Neuron (in vitro differentiated cells): ENCODE data around the gene MRGPRD.

Source experiments
- H2AFZ ChIP-seq: one replicate; pipeline ENCODE4 v1.6.1; 2013; ENCODE audit warnings: low read depth, mild to moderate bottlenecking, inconsistent platforms, low read length, moderate library complexity
- H3K27me3 ChIP-seq: one replicate; pipeline ENCODE4 v1.6.1; 2013; ENCODE audit warnings: low read length; ENCODE audit not compliant: insufficient read depth
- H3K36me3 ChIP-seq: one replicate; pipeline ENCODE4 v1.6.1; 2013; ENCODE audit warnings: low read length; ENCODE audit not compliant: insufficient read depth
- H3K4me1 ChIP-seq: one replicate; pipeline ENCODE4 v1.6.1; 2013; ENCODE audit warnings: low read length; ENCODE audit not compliant: insufficient read depth
- H3K4me3 ChIP-seq: 2 replicates; pipeline ENCODE4 v1.5.1; 2013; ENCODE audit warnings: mild to moderate bottlenecking, low read length, moderate library complexity
- H3K9me3 ChIP-seq: one replicate; pipeline ENCODE4 v1.6.1; 2013; ENCODE audit warnings: low read length

Gene MRGPRD

GRCh38 chr11:68963779-68964178 is 17.0 kb downstream of the MRGPRD start:
- Histone ChIP-seq H3K9me3 (peaks cover 10% of the 10 kb centered on the region), H2AFZ (no peak overlapping the region), H3K4me3 (no peak overlapping the region), H3K4me1 (peaks cover 3% of the 10 kb centered on the region), H3K27me3 (no peaks in the 10 kb centered on the region), H3K36me3 (no peaks in the 10 kb centered on the region)

DNA sequence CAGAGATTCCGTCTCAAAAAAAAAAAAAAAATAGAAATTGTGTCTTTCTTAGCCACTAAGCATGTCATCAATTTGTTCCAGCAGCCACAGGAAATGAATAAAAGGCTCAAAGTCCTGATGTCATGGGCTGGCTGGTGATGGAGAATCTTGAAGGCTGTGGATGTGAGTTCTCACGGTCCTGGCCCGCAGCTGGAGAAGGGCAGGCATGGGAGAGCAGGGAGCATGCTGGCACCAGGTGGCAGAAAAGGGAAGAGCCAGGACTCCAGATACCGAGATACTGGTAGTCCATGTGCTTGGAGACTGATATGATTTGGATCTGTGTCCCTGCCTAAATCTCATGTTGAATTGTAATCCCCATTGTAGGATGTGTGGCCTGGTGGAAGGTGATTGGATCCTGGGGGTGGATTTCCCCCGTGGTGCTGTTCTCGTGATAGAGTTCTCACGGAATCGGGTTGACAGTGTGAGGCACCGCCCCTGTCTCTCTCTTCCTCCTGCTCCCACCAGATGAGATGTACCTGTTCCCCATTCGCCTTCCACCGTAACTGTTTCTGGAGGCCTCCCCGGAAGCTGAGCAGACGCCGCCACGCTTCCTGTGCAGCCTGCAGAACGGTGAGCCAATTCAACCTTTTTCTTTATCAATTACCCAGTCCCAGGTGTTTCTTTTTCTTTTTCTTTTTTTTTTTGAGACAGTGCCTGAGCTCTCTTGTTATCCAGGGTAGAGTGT is 18.1 kb downstream of the MRGPRD start:
- H3K9me3 ChIP-seq: peaks cover 10% of the 10 kb centered on the region
- H2AFZ ChIP-seq: no peak overlapping the region
- no peak overlapping the region for H3K4me3 ChIP-seq
- H3K4me1 ChIP-seq: peaks cover 3% of the 10 kb centered on the region
- H3K36me3 ChIP-seq: no peaks in the 10 kb centered on the region
- H3K27me3 ChIP-seq: no peaks in the 10 kb centered on the region

GRCh38 chr11:68961245-68961644 is 19.5 kb downstream of the MRGPRD start:
- peaks cover 9% of the 10 kb centered on the region for H3K9me3 ChIP-seq
- no peaks in the 10 kb centered on the region for H3K27me3 ChIP-seq
- H3K4me1 ChIP-seq: peaks cover 3% of the 10 kb centered on the region
- no peak overlapping the region for H2AFZ ChIP-seq
- no peak overlapping the region for H3K4me3 ChIP-seq
- no peaks in the 10 kb centered on the region for H3K36me3 ChIP-seq

- no peak overlapping the region for H3K4me3 ChIP-seq
- no peaks in the 10 kb centered on the region for H3K27me3 ChIP-seq
- H3K4me1 ChIP-seq: peaks cover 3% of the 10 kb centered on the region
- H3K9me3 ChIP-seq: peaks cover 9% of the 10 kb centered on the region
- no peak overlapping the region for H2AFZ ChIP-seq
- H3K36me3 ChIP-seq: no peaks in the 10 kb centered on the region
Observed at GRCh38 chr11:68960294-68961071, 20.3 kb downstream of the MRGPRD start.

GRCh38 chr11:68959465-68960293 is 21.1 kb downstream of the MRGPRD start:
- H3K27me3 ChIP-seq: no peaks in the 10 kb centered on the region
- H3K4me1 ChIP-seq: peaks cover 3% of the 10 kb centered on the region
- peaks cover 9% of the 10 kb centered on the region for H3K9me3 ChIP-seq
- no peak overlapping the region for H3K4me3 ChIP-seq
- H2AFZ ChIP-seq: no peak overlapping the region
- H3K36me3 ChIP-seq: no peaks in the 10 kb centered on the region

GRCh38 chr11:68958211-68958610 is 22.6 kb downstream of the MRGPRD start:
- Histone ChIP-seq H3K36me3 (no peaks in the 10 kb centered on the region), H3K9me3 (peaks cover 2% of the 10 kb centered on the region), H2AFZ (no peak overlapping the region), H3K27me3 (no peaks in the 10 kb centered on the region), H3K4me1 (peaks cover 3% of the 10 kb centered on the region), H3K4me3 (no peak overlapping the region)

GRCh38 chr11:68956547-68957254 is 24.1 kb downstream of the MRGPRD start:
- no peak overlapping the region for H3K4me3 ChIP-seq

GRCh38 chr11:68956142-68956541 is 24.6 kb downstream of the MRGPRD start:
- Histone ChIP-seq H3K4me1 (peaks cover 8% of the 10 kb centered on the region), H2AFZ (no peak overlapping the region), H3K27me3 (no peaks in the 10 kb centered on the region), H3K4me3 (no peak overlapping the region), H3K36me3 (no peaks in the 10 kb centered on the region), H3K9me3 (peaks cover 2% of the 10 kb centered on the region)

More at GRCh38 chr11:68956547-68957254, 24.1 kb downstream of the MRGPRD start:
- Histone ChIP-seq H3K27me3 (no peaks in the 10 kb centered on the region), H3K9me3 (peaks cover 2% of the 10 kb centered on the region), H2AFZ (no peak overlapping the region), H3K36me3 (no peaks in the 10 kb centered on the region), H3K4me1 (peaks cover 3% of the 10 kb centered on the region)

GRCh38 chr11:68955607-68955958 is 25.2 kb downstream of the MRGPRD start:
- Histone ChIP-seq H3K9me3 (peaks cover 2% of the 10 kb centered on the region), H3K4me1 (peaks cover 13% of the 10 kb centered on the region), H3K36me3 (no peaks in the 10 kb centered on the region), H2AFZ (no peak overlapping the region), H3K27me3 (no peaks in the 10 kb centered on the region), H3K4me3 (no peak overlapping the region)

GRCh38 chr11:68954836-68955606 is 25.8 kb downstream of the MRGPRD start:
- peaks cover 2% of the 10 kb centered on the region for H3K9me3 ChIP-seq
- H2AFZ ChIP-seq: no peak overlapping the region
- no peak overlapping the region for H3K4me3 ChIP-seq
- peaks cover 16% of the 10 kb centered on the region for H3K4me1 ChIP-seq
- no peaks in the 10 kb centered on the region for H3K27me3 ChIP-seq
- no peaks in the 10 kb centered on the region for H3K36me3 ChIP-seq

- Histone ChIP-seq H3K4me1 (peaks cover 27% of the 10 kb centered on the region), H3K9me3 (no peaks in the 10 kb centered on the region), H2AFZ (no peak overlapping the region), H3K4me3 (peak overlapping the region; percentile 18), H3K36me3 (no peaks in the 10 kb centered on the region), H3K27me3 (no peaks in the 10 kb centered on the region)
Observed at GRCh38 chr11:68950762-68951161, 30.0 kb downstream of the MRGPRD start.

DNA sequence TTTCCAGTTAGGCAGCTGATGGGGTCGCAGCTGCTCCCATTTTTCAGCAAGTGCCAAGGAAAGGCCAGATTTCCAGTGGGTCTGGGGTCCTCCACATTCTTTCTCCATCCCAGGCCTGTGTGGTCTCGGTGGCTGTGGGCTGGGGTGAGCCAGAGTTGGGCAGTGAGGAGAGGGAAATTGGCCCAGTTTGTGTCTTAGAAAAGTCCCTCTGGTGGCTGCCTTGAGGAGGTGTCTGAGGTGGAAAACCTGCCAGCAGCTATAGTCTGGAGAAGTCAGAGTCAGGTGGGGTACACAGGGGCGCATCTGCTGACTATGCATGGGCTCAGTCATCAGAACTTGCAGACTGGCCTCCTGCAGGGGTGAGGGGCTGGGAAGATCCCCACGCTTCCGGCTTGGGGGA is 30.5 kb downstream of the MRGPRD start:
- H3K36me3 ChIP-seq: no peaks in the 10 kb centered on the region
- H3K9me3 ChIP-seq: no peaks in the 10 kb centered on the region
- peak overlapping the region; percentile 18 for H3K4me3 ChIP-seq
- peaks cover 27% of the 10 kb centered on the region for H3K4me1 ChIP-seq
- H2AFZ ChIP-seq: no peak overlapping the region
- no peaks in the 10 kb centered on the region for H3K27me3 ChIP-seq
